Endothelial cell of umbilical vein (primary cell): ENCODE data around the gene IFITM2. TPM values are rescaled to one million over a fixed set of nuclear protein-coding genes. Genes with fewer than 3 reads are reported as not detected.

Experiments used
- BruUV-seq: library from RNA; stranded (reverse); fragments of 400-500 nt; replicated peaks from 2 replicates; lab custom pipeline; 2021; lab: Mats Ljungman, UMichigan
- CTCF ChIA-PET: fragments of 300-600, 350-600 bp; sonication (Branson Sonifier 250); formaldehyde crosslinking; loops from one replicate; lab custom pipeline; 2021; ENCODE audit warnings: antibody characterized with exemption, inconsistent platforms; lab: Charles Lee
- POLR2A ChIA-PET: fragments of 300-600, 350-600 bp; sonication (Branson Sonifier 250); formaldehyde crosslinking; loops from one replicate; lab custom pipeline; 2021; ENCODE audit warnings: antibody characterized with exemption, inconsistent platforms; lab: Charles Lee
- DNase-seq: peaks from one replicate; pipeline ENCODE4 v3.0.0-alpha.2; 2011; ENCODE audit warnings: low read depth, low spot score
- FAIRE-seq: peaks from 2 replicates; lab custom pipeline; 2011; peaks lifted over from hg19 to GRCh38; lab: Jason Lieb, UNC
- H2AFZ ChIP-seq: 2 replicates; pipeline ENCODE4 v1.6.0; 2012; ENCODE audit warnings: low read depth, low read length, control low read depth, inconsistent platforms
- H3K27ac ChIP-seq: 2 replicates; pipeline ENCODE4 v1.5.1; 2011; ENCODE audit warnings: low read depth, mild to moderate bottlenecking, control low read depth, low read length, moderate library complexity; ENCODE audit not compliant: insufficient read depth
- H3K27me3 ChIP-seq, 2 experiments: 2 replicates each; pipeline versions ENCODE4 v1.6.0 to v1.6.1; 2011; ENCODE audit warnings: low read length in 2 of 2, mixed read lengths in 1 of 2; ENCODE audit not compliant: control insufficient read depth in 2 of 2, insufficient read depth in 2 of 2
- H3K36me3 ChIP-seq, 2 experiments: 2 replicates in 1 of 2; 3 replicates in 1 of 2; pipeline ENCODE4 v1.5.1; 2011; ENCODE audit warnings: low read length in 2 of 2, mild to moderate bottlenecking in 1 of 2, moderate library complexity in 1 of 2; ENCODE audit not compliant: control insufficient read depth in 2 of 2, insufficient read depth in 2 of 2; ENCODE audit errors: extremely low read depth in 1 of 2
- H3K4me1 ChIP-seq: 3 replicates; pipeline ENCODE4 v1.5.1; 2011; ENCODE audit warnings: mild to moderate bottlenecking, low read length; ENCODE audit not compliant: control insufficient read depth, insufficient read depth; ENCODE audit errors: extremely low read depth
- H3K4me2 ChIP-seq: 2 replicates; pipeline ENCODE4 v1.6.1; 2011; ENCODE audit warnings: low read length, control low read depth, mixed read lengths; ENCODE audit not compliant: insufficient read depth
- H3K4me3 ChIP-seq, 3 experiments: fragments of 200-600 bp in 1 of 3; sonication (generic), shearing (Covaris generic) in 1 of 3; replicated peaks in 1 of 3; 2 replicates each; pipeline ENCODE4 v1.5.1; 2011 to 2016; ENCODE audit warnings: control low read depth in 3 of 3, low read length in 3 of 3, mild to moderate bottlenecking in 2 of 3, inconsistent platforms in 1 of 3, low read depth in 1 of 3, moderate library complexity in 1 of 3; ENCODE audit not compliant: insufficient read depth in 1 of 3
- H3K79me2 ChIP-seq: 2 replicates; pipeline ENCODE4 v1.6.0; 2012; ENCODE audit warnings: low read length, inconsistent platforms; ENCODE audit not compliant: control insufficient read depth, insufficient read depth
- H3K9ac ChIP-seq: replicated peaks from 2 replicates; pipeline ENCODE3; 2011; ENCODE audit warnings: low read length, control low read depth; ENCODE audit not compliant: insufficient read depth; ENCODE audit errors: extremely low read depth
- H3K9me1 ChIP-seq: replicated peaks from 3 replicates; pipeline ENCODE4 v1.6.0; 2011; ENCODE audit warnings: mild to moderate bottlenecking, low read length; ENCODE audit not compliant: control insufficient read depth, insufficient read depth; ENCODE audit errors: extremely low read depth
- H3K9me3 ChIP-seq: replicated peaks from 2 replicates; pipeline ENCODE4 v1.5.1; 2012; ENCODE audit warnings: low read length, inconsistent platforms; ENCODE audit not compliant: control insufficient read depth, insufficient read depth
- H4K20me1 ChIP-seq: replicated peaks from 2 replicates; pipeline ENCODE3; 2011; ENCODE audit warnings: mild to moderate bottlenecking, low read length; ENCODE audit not compliant: control insufficient read depth, insufficient read depth; ENCODE audit errors: extremely low read depth
- EZH2 ChIP-seq: IDR thresholded peaks from 2 replicates; pipeline ENCODE4 v1.6.1; 2012; ENCODE audit warnings: borderline replicate concordance, low read depth, mild to moderate bottlenecking, moderate library complexity, low read length, inconsistent platforms; ENCODE audit not compliant: severe bottlenecking
- FOS ChIP-seq: IDR thresholded peaks from 2 replicates; pipeline ENCODE4 v1.6.1; 2011; ENCODE audit warnings: mild to moderate bottlenecking, low read length, moderate library complexity, borderline replicate concordance; ENCODE audit not compliant: insufficient read depth
- GATA2 ChIP-seq: IDR thresholded peaks from 2 replicates; pipeline ENCODE4 v1.7.0; 2011; ENCODE audit warnings: low read depth, mild to moderate bottlenecking, moderate library complexity, mixed read lengths, low read length; ENCODE audit not compliant: insufficient read length, insufficient read depth
- JUN ChIP-seq: IDR thresholded peaks from 2 replicates; pipeline ENCODE4 v1.6.1; 2011; ENCODE audit warnings: borderline replicate concordance, low read depth; ENCODE audit not compliant: insufficient read length, insufficient read depth
- MYC ChIP-seq: IDR thresholded peaks from one replicate; pipeline ENCODE4 v1.6.1; 2011; ENCODE audit warnings: mild to moderate bottlenecking, low read depth, low read length
- POLR2A ChIP-seq: IDR thresholded peaks from 2 replicates; pipeline ENCODE4 v1.6.1; 2012; ENCODE audit warnings: low read depth, mild to moderate bottlenecking, control low read depth, low read length
- POLR2AphosphoS5 ChIP-seq: IDR thresholded peaks from 2 replicates; pipeline ENCODE4 v1.6.1; 2012; ENCODE audit warnings: low read depth, mild to moderate bottlenecking, control low read depth, low read length, moderate library complexity; ENCODE audit not compliant: insufficient read depth
- dilution Hi-C: fragments of 300-500 bp; cut with MboI; formaldehyde crosslinking; loops from one replicate; pipeline ENCODE4 v1.15.0; 2019; ENCODE audit warnings: low sequenced_read_pairs; ENCODE audit not compliant: extremely low pct_ligation_motif_present
- intact Hi-C: fragments of 100-400 bp; cut with micrococcal nuclease; formaldehyde crosslinking; loops from one replicate; pipeline ENCODE4 v1.10.0; 2022
- polyA plus RNA-seq, 4 experiments: library from polyadenylated mRNA; depleted of rRNA in 3 of 4; stranded (reverse) in 3 of 4; unstranded in 1 of 4; fragments of >200 nt; gene quantifications; 2 replicates each; pipeline versions ENCODE4 v1.2.1 to v1.2.3, GENCODE V29; 2011 to 2012; ENCODE audit warnings: missing spikeins in 1 of 4
- total RNA-seq: library from RNA; stranded (reverse); gene quantifications from 2 replicates; pipeline ENCODE4 v1.2.3, GENCODE V29; 2021
- TF ChIP-seq, protein P1 (sequence below): IDR thresholded peaks from 2 replicates; pipeline ENCODE4 v1.6.1; 2011; ENCODE audit not compliant: insufficient read depth, insufficient read length
- TF ChIP-seq, protein P2 (sequence below), 2 donors: IDR thresholded peaks; 1 replicate in 1 of 2; 2 replicates in 1 of 2; pipeline ENCODE4 v1.5.1; 2011; ENCODE audit warnings: low read length in 2 of 2, mild to moderate bottlenecking in 2 of 2, moderate library complexity in 2 of 2, control low read depth in 1 of 2, inconsistent platforms in 1 of 2, low read depth in 1 of 2; ENCODE audit not compliant: insufficient read depth in 1 of 2; ENCODE audit errors: extremely low read depth in 1 of 2

Gene IFITM2
- total and polyA plus RNA-seq, 2 donors (not counting 3 experiments of a cell fraction or from before 2014, with no cell fraction given) = 219 to 1,135 TPM

DNA sequence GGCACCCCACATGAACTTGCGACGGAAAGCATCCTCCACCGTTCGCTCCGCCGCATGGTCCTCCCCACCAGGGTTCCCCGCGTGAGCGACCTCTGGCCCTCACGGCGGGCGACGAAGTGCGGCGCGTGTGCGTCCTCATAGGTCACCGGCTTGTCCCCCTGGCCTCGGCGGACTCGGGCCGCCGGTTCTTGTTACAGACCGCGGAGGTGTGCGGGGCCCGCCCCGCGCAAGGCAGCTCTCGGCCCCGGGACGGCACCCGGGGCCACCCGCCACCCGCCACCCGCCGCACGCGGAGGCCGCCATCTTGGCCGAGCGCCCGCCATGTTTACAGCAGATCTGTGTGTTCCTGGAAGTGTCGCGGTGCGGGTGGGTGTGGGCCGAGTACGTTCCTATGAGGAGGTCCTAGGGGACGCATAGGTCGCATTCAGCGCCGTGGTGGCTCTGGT is 3.5 kb upstream of the IFITM2 start:
- no peak for FAIRE-seq
- Histone ChIP-seq H4K20me1 (no peaks in the 10 kb centered on the region), H3K79me2 (peaks cover 5% of the 10 kb centered on the region), H3K27me3 (peaks cover 3 to 8% of the 10 kb centered on the region in 2 experiments), H3K9me3 (no peaks in the 10 kb centered on the region), H3K36me3 (no peaks in the 10 kb centered on the region), H3K9me1 (no peaks in the 10 kb centered on the region), H3K9ac (no peak overlapping the region), H3K27ac (no peak overlapping the region), H2AFZ (no peak overlapping the region), H3K4me2 (no peak overlapping the region), H3K4me1 (peaks cover 5% of the 10 kb centered on the region), H3K4me3 (no peak overlapping the region)
- DNase-seq = no peak
- CTCF ChIA-PET = interaction anchor here (0.7 to 4.3 kb wide), 13 partner anchors 12 to 144 kb away, joined by 3 to 79 read pairs (median 8); no protein-coding TSS in a partner anchor
- dilution Hi-C loops = no loop called here
- no TSS peak for BruUV-seq
- POLR2A ChIA-PET = no interaction called here
- TF ChIP-seq FOS (no peak), GATA2 (no peak), EZH2 (no peak), POLR2AphosphoS5 (no peak), MYC (no peak), JUN (no peak), POLR2A (no peak)
- TF ChIP-seq, protein P1, sequence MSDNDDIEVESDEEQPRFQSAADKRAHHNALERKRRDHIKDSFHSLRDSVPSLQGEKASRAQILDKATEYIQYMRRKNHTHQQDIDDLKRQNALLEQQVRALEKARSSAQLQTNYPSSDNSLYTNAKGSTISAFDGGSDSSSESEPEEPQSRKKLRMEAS = no peak
- TF ChIP-seq, protein P2, sequence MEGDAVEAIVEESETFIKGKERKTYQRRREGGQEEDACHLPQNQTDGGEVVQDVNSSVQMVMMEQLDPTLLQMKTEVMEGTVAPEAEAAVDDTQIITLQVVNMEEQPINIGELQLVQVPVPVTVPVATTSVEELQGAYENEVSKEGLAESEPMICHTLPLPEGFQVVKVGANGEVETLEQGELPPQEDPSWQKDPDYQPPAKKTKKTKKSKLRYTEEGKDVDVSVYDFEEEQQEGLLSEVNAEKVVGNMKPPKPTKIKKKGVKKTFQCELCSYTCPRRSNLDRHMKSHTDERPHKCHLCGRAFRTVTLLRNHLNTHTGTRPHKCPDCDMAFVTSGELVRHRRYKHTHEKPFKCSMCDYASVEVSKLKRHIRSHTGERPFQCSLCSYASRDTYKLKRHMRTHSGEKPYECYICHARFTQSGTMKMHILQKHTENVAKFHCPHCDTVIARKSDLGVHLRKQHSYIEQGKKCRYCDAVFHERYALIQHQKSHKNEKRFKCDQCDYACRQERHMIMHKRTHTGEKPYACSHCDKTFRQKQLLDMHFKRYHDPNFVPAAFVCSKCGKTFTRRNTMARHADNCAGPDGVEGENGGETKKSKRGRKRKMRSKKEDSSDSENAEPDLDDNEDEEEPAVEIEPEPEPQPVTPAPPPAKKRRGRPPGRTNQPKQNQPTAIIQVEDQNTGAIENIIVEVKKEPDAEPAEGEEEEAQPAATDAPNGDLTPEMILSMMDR (IDR thresholded peaks at IDR 0.05; ENCODE audit: extremely low read depth in 1 of 2, insufficient read depth in 1 of 2, low read depth in 1 of 2, low read length in 2 of 2) = no peak
- intact Hi-C loops = no loop called here
